A673 (cell line): ENCODE results near the gene ZBTB1. TPM values are rescaled to one million over a fixed set of nuclear protein-coding genes. Genes with fewer than 3 reads are reported as not detected.

Experiments used
- BruUV-seq: library from RNA; stranded (reverse); fragments of 400-500 nt; replicated peaks from 2 replicates; lab custom pipeline; 2021; lab: Mats Ljungman, UMichigan
- CTCF ChIA-PET: fragments of 300-600 bp; sonication (Branson Sonifier 250); formaldehyde crosslinking; loops from one replicate; lab custom pipeline; 2022; ENCODE audit warnings: antibody characterized with exemption; lab: Charles Lee
- POLR2A ChIA-PET: fragments of 300-600 bp; sonication (Branson Sonifier 250); formaldehyde crosslinking; loops from one replicate; lab custom pipeline; 2022; ENCODE audit warnings: antibody characterized with exemption; ENCODE audit not compliant: low non-redundant PET; lab: Charles Lee
- DNase-seq: peaks from one replicate; pipeline ENCODE4 v3.0.0-alpha.2; 2015; ENCODE audit warnings: low spot score
- H3K27ac ChIP-seq: fragments of 200-600 bp; sonication (generic); 2 replicates; pipeline ENCODE4 v1.5.1; 2016; ENCODE audit warnings: mixed run types, low read depth, mild to moderate bottlenecking, mixed read lengths, antibody characterized with exemption, low read length; ENCODE audit not compliant: poor library complexity, severe bottlenecking
- H3K27me3 ChIP-seq: fragments of 200-600 bp; sonication (generic); replicated peaks from 2 replicates; pipeline ENCODE4 v1.6.1; 2017; ENCODE audit warnings: mixed run types, low read depth, mild to moderate bottlenecking, mixed read lengths, antibody characterized with exemption, low read length; ENCODE audit not compliant: insufficient read depth, poor library complexity
- H3K36me3 ChIP-seq: fragments of 200-600 bp; sonication (generic); 2 replicates; pipeline ENCODE4 v1.6.1; 2016; ENCODE audit warnings: mixed run types, mild to moderate bottlenecking, mixed read lengths, antibody characterized with exemption, low read length; ENCODE audit not compliant: insufficient read depth, poor library complexity, severe bottlenecking
- H3K4me1 ChIP-seq: fragments of 200-600 bp; sonication (generic); 2 replicates; pipeline ENCODE4 v1.6.1; 2017; ENCODE audit warnings: mixed run types, mild to moderate bottlenecking, mixed read lengths, antibody characterized with exemption, low read length; ENCODE audit not compliant: insufficient read depth, poor library complexity, severe bottlenecking
- H3K4me3 ChIP-seq: fragments of 200-600 bp; sonication (generic); 2 replicates; pipeline ENCODE4 v1.5.1; 2016; ENCODE audit warnings: low read depth, mixed run types, mild to moderate bottlenecking, mixed read lengths, low read length; ENCODE audit not compliant: poor library complexity, severe bottlenecking
- H3K9me3 ChIP-seq: fragments of 200-600 bp; sonication (generic); 2 replicates; pipeline ENCODE4 v1.6.1; 2016; ENCODE audit warnings: mixed run types, low read depth, mild to moderate bottlenecking, mixed read lengths, antibody characterized with exemption, low read length; ENCODE audit not compliant: poor library complexity, severe bottlenecking
- EZH2 ChIP-seq: fragments of 200-600 bp; sonication (generic); IDR thresholded peaks from 2 replicates; pipeline ENCODE4 v1.6.1; 2017; ENCODE audit warnings: borderline replicate concordance, low read depth, mild to moderate bottlenecking, mixed read lengths, antibody characterized with exemption, low read length; ENCODE audit not compliant: poor library complexity, severe bottlenecking
- intact Hi-C: fragments of 100-400 bp; cut with micrococcal nuclease; formaldehyde crosslinking; loops from one replicate; pipeline ENCODE4 v1.10.0; 2022; ENCODE audit not compliant: unreplicated experiment
- total RNA-seq: library from RNA; stranded (reverse); gene quantifications from 2 replicates; pipeline ENCODE4 v1.2.3, GENCODE V29; 2021
- TF ChIP-seq, protein P1 (sequence below): fragments of 300-800, 200-600 bp; sonication (generic); conservative IDR thresholded peaks from 2 replicates; pipeline ENCODE4 v1.5.1; 2017; ENCODE audit warnings: low read depth, mild to moderate bottlenecking, antibody characterized with exemption, low read length, moderate library complexity, mixed read lengths

The ZBTB1 gene
- total RNA-seq, 1 experiment from 2014 or later = 37.7 TPM

DNA sequence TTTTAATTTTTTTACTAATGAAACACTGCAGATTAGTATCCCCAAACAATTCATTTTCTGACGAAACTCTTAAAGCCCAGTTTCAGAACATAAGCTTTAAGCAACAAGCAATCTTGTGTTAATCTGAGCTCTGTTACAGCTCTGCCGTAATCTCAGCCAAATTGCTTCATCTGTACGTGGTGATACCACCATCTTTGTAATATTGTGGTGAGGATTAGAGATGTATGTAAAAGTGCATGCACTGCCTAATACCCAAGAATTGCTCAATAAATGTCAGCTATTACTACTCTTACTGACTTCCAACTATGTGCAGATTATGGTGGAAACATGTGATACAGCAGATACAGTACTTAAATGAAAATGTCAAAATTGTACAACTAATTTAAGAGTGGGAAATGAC, 37.5 kb upstream of the ZBTB1 start:
- no peak overlapping the region for H3K4me3 ChIP-seq
- H3K36me3 ChIP-seq = no peaks in the 10 kb centered on the region
- CTCF ChIA-PET = no interaction called here
- no peaks in the 10 kb centered on the region for H3K9me3 ChIP-seq
- no peaks in the 10 kb centered on the region for H3K27me3 ChIP-seq
- no peak for DNase-seq
- peaks cover 7% of the 10 kb centered on the region for H3K4me1 ChIP-seq
- POLR2A ChIA-PET = no interaction called here
- intact Hi-C loops = no loop called here
- H3K27ac ChIP-seq = no peak overlapping the region
- TF ChIP-seq EZH2 = no peak
- TF ChIP-seq, protein P1, sequence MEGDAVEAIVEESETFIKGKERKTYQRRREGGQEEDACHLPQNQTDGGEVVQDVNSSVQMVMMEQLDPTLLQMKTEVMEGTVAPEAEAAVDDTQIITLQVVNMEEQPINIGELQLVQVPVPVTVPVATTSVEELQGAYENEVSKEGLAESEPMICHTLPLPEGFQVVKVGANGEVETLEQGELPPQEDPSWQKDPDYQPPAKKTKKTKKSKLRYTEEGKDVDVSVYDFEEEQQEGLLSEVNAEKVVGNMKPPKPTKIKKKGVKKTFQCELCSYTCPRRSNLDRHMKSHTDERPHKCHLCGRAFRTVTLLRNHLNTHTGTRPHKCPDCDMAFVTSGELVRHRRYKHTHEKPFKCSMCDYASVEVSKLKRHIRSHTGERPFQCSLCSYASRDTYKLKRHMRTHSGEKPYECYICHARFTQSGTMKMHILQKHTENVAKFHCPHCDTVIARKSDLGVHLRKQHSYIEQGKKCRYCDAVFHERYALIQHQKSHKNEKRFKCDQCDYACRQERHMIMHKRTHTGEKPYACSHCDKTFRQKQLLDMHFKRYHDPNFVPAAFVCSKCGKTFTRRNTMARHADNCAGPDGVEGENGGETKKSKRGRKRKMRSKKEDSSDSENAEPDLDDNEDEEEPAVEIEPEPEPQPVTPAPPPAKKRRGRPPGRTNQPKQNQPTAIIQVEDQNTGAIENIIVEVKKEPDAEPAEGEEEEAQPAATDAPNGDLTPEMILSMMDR = no peak
- no TSS peak for BruUV-seq

DNA sequence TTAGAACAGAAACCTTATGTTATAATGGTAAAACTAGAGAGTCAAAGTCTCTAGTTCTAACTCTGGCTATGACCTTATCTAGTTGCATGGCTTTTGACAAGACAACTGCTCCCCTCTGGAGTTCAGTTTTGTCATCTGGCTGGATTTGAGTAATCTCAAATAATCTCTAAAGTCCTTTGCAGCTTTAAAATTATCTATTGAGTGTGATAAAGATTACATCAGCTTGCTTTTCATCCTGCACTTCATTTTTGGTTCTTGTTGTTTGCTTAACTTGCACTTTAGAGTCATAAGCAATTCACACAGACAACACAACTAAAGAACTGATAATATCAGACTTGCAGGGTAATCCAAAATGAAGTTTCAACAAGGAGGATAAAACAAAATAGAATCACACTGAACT, 37.0 kb upstream of the ZBTB1 start:
- Histone ChIP-seq H3K27me3 (no peaks in the 10 kb centered on the region), H3K27ac (no peak overlapping the region), H3K4me1 (peaks cover 7% of the 10 kb centered on the region), H3K4me3 (no peak overlapping the region), H3K9me3 (no peaks in the 10 kb centered on the region), H3K36me3 (no peaks in the 10 kb centered on the region)
- BruUV-seq = no TSS peak
- ChIA-PET CTCF (no interaction called here), POLR2A (no interaction called here)
- no peak for TF ChIP-seq EZH2
- TF ChIP-seq, protein P1 = no peak
- intact Hi-C loops = no loop called here
- DNase-seq = no peak

DNA sequence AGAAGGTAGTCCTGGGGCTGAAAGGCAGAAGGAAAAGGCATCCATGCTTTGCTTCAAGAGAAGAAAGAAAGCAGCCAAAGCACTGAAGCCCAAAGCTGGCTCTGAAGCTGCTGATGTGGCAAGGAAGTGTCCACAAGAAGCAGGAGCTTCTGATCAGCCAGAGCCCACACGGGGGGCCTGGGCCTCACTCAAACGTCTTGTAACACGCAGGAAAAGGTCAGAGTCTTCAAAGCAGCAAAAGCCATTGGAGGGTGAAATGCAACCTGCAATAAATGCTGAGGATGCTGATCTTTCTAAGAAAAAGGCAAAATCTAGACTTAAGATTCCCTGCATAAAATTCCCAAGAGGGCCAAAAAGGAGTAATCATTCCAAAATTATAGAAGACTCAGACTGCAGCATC, 36.1 kb upstream of the ZBTB1 start:
- CTCF ChIA-PET = no interaction called here
- intact Hi-C loops = no loop called here

More for the DNA sequence above, 36.1 kb upstream of the ZBTB1 start:
- Histone ChIP-seq H3K4me1 (peaks cover 10% of the 10 kb centered on the region), H3K27me3 (no peaks in the 10 kb centered on the region), H3K4me3 (no peak overlapping the region), H3K27ac (no peak overlapping the region), H3K36me3 (no peaks in the 10 kb centered on the region), H3K9me3 (no peaks in the 10 kb centered on the region)
- TF ChIP-seq, protein P1 = no peak
- no peak for TF ChIP-seq EZH2
- BruUV-seq = no TSS peak
- no peak for DNase-seq
- POLR2A ChIA-PET = no interaction called here
